Fibroblast of gingiva (primary cell): Measurements from ENCODE around the gene GALNT10.
A peak's percentile ranks its signal among the peaks of the same experiment; 100 is the strongest.

Experiments used
- DNase-seq: peaks from one replicate; pipeline ENCODE4 v3.0.0-alpha.2; 2011; ENCODE audit warnings: low read depth

GALNT10 gene

DNA sequence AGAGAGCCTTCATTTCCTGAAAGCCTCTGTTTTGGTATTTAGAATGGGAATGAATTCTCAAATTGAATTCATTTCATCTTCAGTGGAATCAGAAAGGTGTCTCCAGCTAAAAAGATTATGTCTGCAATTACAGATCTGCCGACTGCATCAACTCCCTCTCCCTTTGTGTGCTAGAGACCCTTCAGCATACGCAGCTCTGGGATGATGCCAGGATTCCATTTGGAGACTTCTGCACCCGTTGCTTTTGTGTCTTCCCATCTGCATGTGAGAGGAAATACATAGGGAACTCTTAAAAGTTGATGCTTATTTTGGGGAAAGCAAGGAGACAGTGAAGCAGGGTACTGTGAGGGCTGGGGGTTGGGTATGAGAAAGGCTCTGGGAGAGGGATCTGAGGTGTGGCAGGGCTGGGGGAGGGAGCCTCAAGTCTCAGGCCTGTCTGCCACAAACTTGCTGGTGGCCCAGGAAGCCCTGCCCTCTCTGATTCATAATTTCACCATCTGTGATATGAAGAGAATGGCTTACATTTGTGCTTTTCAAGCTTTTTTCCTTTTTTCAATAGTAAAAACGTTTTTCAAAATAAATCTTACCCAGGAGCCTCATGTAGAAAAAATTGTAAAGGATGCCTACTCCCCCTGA lies 165.6 kb downstream of the GALNT10 start:
- DNase-seq, result no peak

DNA sequence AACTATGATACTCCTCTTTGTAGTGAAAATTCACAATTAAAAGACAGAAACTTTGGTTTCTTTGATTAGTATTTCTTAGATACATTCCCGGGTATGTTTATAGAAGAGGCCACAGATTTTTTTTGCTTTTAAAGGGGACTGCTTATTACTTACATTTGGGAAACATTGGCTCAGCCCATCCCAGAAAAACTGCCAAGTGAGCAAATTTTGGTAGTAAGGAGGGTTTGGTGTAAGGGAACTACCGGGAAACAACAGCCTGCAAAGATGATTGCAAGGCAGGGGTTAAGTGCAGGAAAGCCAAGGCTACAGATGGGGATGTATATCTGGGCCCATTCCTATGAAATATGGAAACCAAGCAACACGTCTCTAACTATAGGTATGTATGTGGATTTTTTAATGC lies 166.4 kb downstream of the GALNT10 start:
- no peak for DNase-seq

DNA sequence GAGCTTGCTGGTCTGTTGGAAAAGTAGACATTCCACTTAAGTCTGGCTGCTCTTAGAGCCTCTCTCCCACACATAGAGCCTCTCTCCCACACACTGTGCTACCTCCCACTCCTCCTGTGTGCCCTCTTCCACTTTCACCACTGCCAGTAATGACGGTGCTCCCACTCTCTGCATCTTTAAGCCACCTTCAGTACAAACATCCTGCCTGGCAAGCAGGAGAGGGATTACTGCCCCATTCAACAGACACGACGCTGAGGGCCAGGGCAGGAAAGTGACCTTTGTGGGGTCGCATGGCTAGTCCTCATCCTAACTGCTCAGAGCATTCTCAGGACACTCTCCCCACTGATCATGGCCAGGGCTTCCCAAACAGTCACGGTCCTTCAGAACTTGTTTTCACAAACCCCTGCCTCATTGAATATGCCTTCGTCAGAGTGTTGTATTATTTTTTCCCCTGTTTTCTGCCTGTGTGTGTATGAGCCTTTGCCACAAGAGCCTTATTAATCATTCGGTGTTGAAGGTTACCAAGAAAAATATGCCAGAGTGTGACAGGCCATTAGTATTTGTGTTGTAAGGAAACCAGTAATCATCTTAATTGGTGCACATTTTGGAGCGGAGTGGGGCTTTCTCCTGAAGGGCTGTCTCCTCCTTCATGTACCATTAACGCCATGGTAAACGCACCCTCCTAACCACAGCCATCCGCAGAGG lies 168.1 kb downstream of the GALNT10 start:
- DNase-seq, result no peak

DNA sequence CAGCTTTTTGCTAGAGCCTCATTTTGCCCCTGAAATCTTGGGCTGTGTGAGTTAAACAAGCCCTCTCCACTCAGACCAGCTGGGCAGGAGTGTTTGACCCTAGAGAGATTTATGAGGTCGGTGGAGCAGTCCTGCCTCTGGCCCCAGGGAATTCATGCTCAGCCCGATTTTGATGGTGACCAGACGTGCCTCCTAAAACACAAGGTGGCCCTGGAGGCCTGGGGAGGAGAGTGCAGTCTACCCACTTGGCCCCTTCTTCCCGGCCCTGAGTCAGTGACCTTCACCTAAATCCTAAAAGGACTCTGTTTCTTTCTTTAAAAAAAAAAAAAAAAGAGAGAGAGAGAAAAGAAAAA lies 168.7 kb downstream of the GALNT10 start:
- no peak for DNase-seq

DNA sequence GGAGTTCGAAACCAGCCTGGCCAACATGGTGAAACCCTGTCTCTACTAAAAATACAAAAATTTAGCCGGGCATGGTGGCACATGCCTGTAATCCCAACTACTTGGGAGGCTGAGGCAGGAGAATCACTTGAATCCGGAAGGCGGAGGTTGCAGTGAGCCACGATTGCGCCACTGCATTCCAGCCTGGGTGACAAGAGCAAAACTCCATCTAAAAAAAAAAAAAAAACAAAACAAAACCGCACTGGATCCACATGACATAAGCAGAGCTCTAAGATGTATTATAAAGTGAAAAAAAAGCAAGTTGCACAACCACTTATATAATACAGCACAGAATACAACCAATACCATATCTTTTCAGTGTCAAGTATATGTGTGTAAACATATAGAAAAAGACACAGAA lies 169.7 kb downstream of the GALNT10 start:
- peak; percentile 71 for DNase-seq

DNA sequence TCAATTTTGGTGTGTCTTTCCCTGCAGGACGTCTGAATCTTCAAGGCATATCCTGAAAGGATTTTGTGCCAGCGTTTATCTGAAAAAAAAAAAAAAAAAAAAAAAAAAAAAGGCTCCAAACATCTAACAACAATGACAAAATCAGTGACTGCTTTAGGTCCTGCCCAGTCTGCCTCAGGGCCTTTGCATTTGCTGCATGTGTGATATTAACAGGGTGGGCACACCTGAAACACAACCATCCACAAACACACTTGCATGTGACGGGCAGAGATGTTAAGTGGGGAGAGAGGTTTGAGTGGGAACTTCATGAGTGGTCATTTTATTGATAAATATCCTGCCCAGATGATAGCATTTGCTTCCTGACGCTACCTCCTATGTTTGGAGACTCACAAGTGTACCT lies 172.9 kb downstream of the GALNT10 start:
- no peak for DNase-seq

DNA sequence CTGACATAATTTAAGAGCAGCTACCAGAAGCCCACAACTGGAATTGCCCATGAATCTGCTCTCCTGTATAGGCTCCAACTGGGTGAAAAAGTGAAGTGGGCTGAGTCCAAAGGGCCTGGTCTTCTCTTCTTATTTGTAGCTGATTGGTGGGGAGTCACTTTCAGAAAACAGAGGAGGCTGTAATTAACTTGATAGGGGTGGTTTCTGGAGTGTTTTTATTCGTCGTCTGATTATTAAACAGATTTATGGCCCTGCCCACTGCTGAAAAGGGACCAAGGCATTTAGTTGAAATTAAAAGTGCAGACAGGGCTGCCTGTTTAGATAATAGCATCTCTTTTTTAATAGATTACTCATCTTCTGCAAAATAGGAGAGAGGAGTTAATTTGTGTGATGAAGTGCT lies 174.2 kb downstream of the GALNT10 start:
- DNase-seq, result no peak

DNA sequence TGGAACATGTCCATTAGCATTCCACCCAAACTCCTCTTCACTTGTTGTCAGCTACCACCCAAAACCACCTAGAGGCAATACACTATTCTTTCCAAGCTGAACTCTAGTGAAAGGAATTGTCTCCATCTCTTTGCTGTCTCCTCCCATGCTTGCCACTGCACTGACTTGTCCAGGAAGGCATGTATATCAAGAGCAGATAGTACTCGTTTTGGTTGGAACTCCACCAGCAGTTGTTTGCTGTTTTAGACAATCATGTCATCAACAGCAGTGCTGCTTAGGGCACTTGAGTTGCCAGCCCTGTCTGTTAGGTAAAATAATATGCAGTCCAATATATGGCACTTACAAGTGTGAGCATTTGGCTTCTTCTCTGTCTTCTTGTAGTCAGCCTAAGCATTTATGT lies 175.3 kb downstream of the GALNT10 start:
- DNase-seq, result no peak

DNA sequence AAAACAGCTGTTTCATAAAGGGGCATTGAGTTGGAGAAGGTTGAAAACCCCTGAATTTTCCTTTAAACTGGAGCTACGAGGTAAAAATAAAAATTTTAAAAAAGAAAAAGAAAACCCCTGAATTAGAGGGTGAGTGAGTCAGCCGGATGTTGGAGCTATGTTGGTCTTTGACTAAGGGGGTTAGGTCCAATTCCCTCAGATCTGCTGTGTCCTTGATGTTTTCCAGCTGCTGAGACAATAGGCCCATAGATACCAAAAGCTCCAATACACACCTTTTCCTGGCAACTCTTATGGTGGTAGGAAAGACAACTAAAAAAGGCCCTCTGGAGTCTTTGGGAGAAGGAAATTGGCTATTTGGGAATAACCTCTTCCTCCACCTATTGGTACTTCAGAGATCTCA lies 175.8 kb downstream of the GALNT10 start:
- no peak for DNase-seq

DNA sequence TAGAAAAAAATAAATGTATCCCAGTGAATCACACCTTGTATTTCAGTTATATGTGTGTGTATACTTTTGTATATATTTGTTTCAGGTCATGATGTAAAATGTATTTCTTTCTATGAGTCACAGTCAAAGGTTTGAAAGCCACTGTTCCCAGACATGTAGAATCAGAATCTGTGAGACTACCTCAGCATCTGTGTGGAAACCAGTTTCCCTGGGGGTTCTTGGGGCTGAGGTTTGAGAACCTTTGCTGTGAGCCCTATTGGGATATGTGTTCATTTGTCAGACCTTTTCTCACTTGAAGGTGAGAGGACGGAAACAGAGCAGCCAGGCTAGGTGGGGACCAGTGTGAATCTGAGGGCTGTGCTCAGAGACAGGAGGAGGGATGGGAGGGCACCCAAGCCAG lies 176.6 kb downstream of the GALNT10 start:
- no peak for DNase-seq

DNA sequence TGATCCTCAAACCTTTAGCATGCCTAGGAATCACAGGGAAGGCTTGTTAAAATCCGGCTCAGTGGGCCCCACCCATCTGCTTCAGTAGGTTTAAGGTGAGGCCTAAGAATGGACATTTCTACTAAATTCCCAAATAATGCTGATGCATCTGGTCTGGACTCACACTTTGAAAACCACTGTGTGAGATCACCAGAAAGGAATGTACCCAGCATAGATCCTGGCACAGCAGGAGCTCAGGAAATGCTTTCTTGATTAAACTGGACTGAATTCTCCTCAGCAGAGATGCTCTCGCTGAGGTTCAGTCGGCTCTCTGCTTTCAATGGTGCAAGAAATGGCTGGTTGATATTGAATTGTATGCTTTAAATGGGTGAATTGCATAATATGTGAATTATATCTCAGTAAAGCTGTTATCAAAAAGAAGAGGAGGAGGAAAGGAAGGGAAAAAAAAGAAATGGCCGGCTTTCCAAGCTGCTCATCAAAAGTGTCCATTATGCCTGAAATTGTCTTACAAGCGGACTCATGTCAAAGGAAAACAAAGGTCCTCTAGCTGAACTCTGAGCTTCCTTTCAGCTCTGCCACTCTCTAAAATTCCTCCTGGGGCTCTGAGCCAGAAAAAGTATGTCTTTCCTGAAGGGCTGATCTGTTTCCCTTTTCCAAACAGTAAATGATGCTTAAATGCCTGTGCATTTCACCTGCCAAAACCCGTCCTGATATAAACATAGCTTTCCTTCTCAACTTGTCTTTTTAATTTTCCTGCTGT lies 177.7 kb downstream of the GALNT10 start:
- peak; percentile 93 for DNase-seq

DNA sequence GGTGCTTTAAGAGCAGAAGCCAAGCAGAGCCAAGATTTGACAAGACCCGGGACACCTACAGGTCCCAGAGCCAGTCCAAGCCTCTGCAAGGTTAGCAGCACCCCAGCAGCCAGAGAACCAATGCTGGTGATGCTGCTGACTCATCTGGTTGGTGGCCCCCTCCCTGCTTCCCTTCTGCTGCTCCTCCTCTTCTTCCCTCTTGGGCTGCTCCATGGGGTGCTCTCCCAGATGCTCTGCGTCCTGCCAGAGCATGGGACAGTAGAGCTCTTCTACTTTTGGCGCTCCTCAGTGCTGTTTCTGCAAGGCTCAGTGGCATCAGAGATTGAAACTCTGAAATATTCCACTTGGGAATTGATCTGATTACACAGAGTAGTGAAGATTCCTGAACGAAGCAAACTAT lies 179.1 kb downstream of the GALNT10 start:
- DNase-seq, result peak; percentile 10

DNA sequence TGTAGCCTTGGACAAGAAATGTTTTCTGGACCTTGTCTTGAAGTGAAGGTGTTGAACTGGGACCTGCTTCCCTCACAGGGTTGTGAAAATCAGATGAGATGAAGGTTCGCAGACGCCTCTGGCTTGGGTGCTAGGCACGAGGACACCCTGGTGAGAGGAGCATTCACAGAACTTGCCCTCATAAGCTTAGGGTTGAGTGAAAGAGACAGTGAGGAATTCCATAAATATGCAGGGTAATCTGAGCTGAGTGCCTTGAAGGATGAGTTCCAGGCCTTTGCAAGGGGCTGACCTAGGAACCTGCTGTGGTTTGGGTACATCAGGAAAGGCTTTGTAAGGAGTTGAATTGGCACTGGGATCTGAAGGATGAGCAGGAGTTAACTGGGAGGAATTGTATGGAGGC lies 179.6 kb downstream of the GALNT10 start:
- DNase-seq, result peak; percentile 58

DNA sequence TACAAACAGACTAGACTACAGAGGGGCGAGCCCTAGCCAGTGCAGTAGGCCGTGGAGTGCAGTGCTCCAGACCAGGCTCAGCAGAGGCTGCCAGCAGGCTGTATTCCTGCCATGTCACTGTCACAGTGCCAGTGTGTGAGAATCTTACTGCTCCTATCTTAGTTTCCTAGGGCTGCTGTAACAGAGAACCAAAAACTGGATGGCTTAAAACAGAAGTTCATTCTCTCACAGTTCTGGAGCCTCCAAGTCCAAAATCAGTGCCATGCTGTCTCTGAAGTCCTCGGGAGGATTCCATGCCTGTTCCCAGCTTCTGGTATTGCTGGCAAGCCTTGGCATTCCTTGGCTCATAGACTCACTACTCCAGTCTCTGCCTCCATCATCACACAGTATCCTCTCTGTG lies 180.3 kb downstream of the GALNT10 start:
- DNase-seq, result peak; percentile 23

DNA sequence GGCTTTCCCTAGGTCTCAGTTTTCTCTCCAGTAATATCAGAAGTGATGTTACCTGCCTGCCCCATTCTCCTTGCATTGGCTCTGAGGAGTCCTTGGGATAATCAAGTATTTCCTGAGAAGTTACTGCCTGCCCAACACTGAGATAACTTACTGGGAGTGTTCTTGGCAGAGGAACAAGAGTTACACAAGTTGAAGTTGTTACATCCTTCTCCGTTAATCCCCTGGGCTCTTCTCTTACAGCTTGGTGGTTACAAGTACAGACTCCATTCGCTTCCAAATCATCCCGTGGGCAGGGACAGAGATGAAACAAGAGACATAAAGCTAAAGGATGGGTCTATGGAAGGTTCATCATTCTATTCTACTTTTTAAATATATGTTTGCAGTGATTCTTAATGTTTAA lies 181.2 kb downstream of the GALNT10 start:
- peak; percentile 96 for DNase-seq

DNA sequence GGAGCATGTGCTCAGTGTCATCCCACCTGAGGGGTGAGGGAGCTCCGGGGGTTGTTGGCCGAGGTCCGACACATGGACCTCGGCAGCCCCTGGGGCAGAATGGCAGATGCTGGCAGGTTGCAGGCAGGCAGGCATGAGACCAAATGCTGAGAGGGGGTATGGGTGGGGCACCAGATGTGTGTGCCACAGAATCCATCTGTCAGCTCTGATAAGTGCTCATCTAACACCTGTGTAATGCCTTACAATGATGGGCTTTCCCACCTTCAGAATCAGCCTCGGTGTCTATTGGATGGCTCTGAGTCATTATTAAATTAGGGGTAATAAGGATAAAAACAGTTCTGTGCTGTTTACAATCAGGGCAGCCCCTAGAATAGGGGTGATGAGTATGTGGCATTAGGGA lies 182.1 kb downstream of the GALNT10 start:
- DNase-seq, result no peak

DNA sequence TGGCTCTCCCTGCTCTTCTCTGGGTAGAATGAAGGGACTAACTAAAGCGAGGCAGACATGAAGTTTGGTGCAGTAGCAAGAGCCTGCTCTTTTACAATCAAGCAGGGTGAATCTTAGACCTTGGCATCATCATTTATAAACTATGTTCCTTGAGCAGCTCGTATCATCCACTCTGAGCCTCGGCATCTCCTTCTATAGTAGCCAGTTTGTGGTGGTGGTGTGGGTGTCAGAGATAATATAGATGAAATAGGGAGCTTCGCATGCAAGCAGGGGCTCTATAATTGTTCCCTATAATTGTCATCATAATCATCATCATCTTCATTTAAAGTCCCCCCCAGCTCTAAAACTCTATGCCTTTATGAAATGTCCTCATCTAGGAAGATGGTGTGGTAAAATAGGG lies 182.8 kb downstream of the GALNT10 start:
- no peak for DNase-seq

DNA sequence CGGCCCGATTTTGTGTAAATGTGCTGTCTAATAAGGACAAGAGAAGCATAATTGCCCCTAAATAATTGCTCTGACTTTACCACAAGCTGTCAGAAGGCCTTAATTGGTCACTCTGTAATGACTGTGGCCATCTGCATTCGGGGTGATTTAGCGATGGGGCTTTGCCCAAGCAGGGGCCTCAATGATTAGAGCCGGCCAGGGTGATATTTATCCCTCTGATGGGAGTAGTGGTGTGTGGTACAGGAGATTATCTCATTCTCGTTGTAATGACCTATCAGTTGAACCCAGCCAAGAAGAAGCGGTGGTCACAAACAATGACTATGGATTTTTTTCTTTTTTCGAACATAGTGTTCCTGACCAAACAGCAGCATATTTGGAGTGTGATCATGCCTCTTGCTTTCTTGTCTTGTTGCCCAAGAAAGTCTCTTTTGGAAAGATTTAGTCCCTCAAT lies 183.2 kb downstream of the GALNT10 start:
- peak; percentile 62 for DNase-seq

DNA sequence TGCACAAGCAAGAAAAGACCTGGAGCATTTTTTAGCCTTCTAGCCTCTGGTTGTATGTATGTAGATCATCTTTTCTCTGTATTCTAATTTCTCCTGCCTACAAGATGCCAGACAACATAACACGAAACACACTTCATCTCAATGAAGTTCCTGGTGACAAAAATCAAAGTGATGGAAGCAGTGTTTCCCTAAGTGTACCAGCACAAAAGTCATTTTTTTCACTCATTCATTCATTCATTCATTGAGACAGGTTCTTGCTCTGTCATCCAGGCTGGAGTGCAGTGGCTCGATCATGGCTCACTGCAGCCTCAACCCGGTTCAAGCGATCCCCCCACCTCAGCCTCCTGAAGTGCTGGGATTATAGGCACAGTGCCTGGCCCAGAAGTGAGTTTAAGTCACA lies 183.7 kb downstream of the GALNT10 start:
- DNase-seq, result no peak

DNA sequence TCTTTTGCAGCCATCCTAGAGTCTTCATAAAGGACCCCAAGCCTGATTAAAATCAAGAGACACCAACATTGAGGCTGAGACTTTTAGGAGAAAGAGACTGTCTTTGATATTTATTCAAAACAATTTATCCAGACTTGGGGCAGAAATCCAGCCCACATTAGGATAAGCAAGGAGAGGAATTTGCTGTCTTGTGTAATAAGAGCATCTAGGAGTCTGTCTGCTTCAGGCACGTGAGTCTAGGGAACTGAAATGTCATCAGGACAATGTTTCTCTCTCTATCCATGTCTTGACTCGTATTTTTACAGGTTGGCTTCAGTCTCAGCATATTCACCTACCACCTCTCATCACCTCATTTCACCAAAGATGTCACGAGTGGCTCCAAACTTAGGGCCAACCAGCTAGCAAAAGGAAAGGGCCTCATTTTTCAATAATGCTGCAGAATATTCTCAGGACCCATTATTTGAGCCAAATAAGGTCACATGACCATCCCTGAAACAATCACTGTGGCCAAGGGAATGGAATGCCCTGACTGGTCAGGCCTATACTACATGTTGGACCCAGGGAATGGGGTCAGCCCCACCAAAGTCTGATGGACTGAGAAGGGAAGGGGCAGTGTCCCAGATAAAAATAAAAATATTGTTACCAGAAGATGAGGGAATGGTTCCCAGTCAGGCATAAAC lies 184.9 kb downstream of the GALNT10 start:
- peak; percentile 43 for DNase-seq

DNA sequence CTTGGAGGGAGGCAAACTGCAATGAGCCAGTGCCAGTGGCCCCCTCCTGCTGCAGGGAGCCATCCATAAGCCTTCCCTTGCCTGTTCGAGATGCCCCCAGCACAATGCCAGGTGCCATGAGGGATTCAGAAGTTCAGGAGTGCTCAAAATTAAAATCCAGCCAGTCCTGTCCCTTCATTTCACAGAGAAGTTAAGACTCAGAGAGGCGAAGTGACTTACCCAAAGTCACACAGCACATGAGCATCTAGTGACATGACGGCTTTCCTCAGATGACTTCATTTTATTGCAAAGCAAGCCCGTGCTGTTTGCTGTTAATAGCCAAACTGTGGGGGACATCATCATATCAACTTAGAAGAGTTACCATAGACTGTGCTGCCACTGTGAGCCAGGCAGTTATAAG lies 185.9 kb downstream of the GALNT10 start:
- DNase-seq, result no peak

DNA sequence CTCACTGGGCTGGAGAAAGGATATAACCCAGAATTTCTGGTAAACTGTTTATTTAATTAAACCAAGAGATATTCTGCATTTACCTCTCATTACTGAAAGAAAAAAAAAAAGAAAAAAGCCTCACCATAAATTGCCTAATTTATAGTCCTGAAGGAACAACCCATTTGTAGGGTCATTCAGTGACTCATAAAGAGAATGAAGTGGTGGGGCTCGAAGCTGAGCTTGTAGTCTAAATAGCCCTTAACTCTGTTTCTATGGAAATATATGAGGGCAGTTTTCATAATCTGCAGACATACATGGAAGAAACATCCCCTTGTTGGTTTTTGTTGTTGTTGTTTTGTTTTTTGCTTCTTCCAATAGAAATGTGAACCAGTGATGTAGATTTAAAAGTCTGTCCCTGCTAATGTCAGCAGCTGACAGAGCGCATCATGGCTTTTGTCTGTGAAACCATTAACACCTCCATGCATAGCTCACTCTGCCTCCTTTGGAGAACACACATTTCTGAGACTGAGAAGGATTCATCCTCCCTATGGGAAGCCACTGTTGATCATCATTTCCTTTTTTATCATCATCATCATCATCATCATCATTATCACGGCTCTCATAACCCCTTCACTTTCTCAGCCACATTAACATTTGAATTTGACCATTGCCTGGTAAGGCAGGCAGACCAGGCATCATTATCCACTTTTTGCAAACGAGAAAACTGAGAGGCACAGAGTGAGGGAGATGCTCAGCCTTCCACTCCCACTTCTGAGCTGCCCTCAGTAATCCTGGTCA lies 187.4 kb downstream of the GALNT10 start:
- no peak for DNase-seq
